NOMO-1 (cell line): ENCODE measurements around the gene GLDN.

Experiments used
- DNase-seq, 2 experiments: peaks; one replicate each; lab custom pipeline; 2025; ENCODE audit not compliant: unreplicated experiment in 2 of 2; lab: John Stamatoyannopoulos, UW

The GLDN gene

DNA sequence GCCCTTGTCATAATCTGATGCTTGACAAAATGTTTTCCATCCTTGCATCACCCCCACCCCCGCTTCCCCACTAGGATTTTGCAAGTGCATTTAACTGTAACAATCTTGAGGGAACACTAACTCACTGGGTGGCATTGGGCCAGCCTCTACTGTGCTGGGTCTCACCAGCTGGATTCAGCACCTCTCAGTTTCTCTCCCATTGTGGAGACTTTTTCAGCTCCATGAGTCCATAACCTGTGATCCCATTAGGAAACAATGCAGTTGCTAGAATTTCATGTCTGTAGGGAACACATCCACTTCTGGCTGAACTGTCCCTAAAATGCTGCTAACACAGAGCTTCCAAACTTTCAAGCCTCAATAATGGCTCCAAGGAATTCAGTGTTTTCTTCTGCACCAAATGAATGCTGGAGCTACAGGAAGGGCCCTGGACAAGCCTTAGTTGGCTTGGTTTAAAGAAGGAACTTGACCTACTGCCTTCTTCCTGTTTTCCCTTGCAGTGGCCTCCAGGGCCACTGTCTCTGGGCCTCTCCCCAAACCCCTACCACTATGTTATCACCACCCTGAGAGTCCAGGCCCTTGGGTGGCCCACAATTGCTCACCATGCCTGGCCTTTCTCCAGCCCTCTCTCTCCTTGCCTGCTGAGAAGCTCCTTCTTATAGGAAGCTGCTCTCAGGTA, 18.7 kb upstream of the GLDN start:
- DNase-seq, result peak; percentile 37 to 55

DNA sequence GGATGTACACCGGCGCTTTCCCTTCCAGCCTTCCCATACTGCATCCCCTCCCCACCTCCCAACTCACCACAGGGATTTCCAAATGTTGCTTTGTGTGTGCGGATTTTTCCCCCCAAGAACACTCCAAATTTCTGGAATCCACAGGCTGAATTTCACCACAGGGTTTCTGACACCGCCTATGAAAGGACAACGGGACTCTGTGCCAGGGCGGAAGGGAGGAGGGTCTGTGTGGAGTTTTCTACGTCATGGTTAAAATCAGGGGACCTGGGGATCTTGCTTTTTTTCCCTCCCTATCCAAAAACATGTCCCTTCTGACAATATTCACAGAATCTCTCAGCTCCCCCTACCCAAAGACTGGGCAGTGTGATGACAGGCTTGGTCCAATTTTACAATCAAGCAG, 17.7 kb upstream of the GLDN start:
- DNase-seq, result no peak

DNA sequence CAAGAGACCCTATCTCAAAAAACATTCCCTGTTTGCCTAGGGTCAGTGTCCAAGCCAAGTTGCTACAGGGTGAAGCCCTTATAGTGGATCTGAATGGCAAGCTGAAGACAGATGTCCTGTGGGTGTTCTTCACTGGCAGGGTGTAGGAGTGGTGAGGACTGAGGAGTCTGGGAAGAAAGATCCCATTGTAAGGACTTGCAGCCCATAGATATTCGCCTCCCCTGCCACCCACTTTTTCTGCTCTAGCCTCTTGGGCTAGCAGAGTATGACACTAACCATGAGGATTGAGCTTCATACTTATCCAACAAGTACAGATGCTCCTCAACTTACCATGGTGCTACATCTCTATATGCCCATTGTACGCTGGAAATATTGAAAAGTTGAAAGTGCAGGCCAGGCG, 16.3 kb upstream of the GLDN start:
- no peak for DNase-seq

DNA sequence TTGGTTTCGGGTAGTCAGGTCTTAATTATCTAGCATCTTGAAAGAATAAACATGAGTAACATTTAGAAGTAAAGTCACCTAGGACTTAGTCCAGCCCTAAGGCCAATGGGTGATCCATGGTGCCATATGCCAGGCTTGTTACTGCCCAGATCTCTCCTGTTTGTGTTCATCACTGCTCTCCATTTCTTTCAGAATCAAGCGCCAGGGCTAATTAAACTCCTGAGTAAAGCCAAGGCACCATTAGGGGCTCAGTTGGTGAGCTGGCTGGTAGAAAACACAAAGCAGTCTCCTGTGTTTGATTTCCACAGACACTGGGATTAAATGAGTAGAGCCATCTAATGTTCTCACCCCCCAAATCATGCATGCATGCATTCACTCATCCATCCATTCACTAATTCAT, 14.4 kb upstream of the GLDN start:
- no peak for DNase-seq

DNA sequence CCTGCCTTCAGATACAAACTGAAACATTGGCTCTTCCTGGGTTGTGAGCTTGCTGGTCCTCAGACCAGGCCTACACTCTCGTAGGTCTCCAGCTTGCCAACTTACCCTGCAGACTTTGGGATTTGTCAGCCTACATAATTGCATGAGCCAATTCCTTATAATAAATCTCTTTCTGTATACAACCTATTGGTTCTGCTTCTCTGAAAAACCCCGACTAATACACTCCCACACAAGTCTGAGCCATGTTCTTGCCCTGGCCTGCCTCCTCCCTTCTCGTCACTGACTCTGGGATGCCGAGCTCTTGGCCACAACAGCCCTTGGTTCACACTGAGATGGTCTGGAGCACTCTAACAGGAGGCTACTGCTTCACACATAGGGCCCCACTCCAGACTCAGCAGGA, 12.5 kb upstream of the GLDN start:
- no peak for DNase-seq

DNA sequence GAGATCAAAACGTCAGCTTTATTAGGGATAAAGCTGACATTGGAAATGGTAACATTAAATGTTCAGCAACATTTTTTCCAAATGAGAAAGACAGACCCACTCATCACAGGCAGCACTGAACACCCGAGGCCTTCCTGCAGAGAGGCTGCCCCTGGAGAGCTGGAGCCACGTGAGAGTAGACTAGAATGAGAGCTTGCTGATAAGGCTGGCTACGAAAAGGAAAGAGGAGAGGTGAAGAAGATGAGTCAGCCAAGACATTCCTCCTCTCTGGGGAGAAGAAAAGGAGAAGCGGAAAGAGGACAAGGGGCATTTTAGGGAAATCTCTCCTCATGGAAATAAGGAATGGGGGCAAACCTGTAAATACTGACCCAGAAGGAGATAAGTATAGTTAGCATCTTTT, 10.3 kb upstream of the GLDN start:
- no peak for DNase-seq

DNA sequence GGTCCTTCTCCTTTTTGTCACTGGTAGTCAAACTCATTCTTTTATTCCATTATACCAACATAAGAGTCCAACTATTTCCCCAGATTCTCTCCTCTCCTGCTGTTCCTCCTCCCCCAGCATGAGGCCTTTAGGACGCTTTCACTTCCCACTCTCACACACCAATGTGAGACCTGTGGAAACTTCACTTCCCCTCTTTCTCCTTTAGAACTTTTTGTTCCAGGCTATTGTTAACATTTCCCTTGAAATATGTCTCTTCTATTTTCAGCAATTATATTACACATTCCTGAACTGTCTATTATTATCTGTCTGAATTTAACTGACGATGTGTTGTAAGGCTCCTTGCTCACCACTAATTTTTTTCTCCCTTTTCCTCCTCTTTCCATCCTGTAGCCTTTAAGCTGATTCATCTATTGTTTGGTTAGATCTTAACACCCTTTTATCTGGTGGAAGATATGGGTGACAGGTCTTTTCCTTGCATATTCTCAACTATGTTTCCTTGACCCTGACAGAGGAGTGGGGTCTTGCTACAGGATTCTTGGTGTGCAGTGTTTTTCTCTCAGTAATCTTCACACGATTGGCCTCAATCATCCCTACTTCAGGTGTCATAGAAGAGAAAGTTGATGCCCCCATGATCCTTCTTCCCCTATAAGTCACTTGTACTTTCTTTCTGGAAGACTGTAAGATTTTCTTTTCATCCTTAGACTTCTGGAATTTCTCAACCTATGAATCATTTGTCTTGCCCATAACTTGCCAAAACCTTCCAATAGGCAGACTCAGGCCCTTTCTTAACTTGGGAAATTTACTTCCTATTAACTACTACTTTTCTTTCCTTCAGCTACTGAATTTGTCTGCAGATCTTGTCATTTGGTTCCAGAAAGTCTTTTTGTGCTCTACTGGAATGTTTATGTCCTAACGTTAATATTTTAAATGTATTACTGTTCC, 9.0 kb upstream of the GLDN start:
- DNase-seq, result peak; percentile 75 to 85

DNA sequence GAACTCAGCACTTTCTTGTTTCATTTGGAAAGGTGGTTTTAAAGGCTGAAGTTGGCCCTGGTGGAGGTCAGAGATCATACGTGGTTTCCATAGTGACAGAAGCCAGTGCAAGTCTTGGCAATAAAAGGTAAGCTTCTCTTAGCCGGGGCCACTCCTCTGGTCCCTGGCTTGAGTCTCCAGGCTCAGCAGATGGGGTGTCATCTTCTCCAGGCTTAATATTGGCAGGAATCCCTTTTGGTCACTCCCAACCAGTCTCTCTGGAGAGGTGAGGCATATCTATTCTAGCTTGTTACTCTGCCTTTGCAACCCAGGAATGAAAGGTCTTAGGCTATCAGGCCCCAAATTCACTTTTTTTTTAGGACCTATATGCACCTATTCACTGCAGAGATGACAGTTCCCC, 7.9 kb upstream of the GLDN start:
- DNase-seq, result no peak

DNA sequence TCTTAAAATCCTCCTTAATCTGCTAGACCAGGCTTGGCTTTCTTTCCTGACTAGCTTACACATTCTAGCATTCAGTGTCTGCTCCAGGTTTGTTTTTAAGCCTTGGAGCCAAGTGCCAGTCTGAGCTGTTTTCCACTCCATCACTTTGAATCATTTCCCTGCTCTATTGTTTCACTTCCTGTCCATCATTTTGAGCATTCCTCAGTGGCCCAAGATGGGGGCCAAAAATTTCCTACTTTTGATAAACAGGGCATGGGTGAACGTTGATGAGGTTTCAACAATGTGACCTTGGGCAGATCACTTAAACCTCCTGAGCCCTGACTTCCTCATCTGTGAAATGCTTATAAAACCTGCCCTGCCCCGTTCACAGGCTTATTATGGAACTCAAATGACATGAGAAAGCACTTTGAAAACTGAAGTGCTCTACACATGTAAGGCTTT, 7.4 kb upstream of the GLDN start:
- peak; percentile 65 to 66 for DNase-seq

DNA sequence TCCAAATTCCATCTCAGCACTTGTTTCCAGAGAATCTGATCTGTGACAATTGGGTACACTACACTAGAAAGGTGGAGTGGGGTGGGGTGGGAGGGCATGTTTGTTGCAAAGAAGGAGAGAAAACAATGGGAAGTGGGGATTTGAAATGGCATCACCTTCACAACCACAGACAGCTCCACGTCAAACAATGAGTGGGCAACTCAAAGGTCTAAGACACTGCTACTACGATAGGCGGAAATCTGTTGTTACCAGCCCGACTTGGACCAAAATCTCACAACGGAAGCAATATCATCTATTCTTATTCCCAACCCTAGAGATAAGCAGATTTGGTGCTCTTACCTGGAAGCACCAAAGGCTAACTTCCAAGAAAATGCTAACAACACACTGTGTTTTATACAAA, 6.4 kb upstream of the GLDN start:
- no peak for DNase-seq

DNA sequence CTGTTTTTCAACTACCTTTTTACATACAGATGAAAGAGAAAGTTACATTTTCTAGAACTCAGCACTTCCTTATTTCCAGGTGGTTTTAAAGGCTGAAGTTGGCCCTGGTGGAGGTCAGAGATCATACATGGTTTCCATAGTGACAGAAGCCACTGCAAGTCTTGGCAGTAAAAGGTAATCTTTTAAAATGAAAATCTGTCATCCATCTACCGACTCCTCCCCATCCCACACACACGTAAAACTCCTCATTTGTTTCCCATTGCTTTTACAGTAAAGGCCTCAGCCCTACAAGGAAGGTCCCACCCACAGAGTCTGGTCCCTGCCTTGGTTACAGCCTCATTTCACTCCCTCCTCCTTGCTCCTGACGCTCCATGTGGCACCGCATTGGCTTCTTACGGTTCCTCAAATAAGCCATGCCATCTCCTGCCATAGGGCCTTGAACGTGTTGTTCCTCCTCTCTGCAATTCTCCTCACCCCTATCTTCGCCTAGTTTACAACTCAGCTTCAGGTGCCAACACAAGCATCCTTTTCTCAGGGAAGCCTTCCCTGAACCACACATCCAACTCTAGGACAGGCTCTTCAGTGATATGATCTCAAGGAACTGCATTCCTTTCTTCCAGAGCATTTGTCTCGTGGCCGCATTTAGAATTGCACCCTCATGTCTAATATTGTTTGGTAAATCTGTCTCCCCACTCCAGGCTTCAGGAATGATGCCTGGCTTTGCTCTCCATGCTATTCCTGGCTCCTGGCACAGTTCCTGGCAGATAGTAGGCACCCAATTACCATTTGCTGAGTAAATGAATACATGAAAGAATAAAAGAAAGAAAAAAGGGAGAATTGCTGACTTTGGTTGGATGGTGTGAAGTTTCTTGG, 5.7 kb upstream of the GLDN start:
- DNase-seq, result peak; percentile 53 to 78

DNA sequence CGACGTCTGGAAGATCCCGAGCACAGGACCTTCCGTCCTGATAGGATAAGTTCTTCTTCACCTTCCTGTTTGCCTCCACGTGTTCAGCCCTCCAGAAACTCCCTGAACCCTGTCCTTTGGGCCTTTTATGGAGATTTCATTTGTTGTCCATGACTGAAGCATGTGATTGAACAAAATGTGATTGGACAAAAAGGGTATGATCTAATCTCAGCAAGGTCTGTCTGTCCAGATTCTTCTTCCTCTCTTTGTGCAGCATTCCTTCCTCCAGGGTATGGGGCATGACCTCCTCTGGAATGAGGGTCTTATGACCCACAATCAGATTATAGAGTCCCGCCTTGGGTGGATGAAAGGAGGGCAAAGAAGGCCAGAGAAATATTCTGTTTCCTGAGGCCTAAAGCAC, 3.0 kb upstream of the GLDN start, which contains the start of gene CYP19A1:
CYP19A1 (minus strand) TSS at position 101 of the 400 bp plus-strand sequence. CDS start 95,684 bp downstream, outside the sequence.
- no peak for DNase-seq

DNA sequence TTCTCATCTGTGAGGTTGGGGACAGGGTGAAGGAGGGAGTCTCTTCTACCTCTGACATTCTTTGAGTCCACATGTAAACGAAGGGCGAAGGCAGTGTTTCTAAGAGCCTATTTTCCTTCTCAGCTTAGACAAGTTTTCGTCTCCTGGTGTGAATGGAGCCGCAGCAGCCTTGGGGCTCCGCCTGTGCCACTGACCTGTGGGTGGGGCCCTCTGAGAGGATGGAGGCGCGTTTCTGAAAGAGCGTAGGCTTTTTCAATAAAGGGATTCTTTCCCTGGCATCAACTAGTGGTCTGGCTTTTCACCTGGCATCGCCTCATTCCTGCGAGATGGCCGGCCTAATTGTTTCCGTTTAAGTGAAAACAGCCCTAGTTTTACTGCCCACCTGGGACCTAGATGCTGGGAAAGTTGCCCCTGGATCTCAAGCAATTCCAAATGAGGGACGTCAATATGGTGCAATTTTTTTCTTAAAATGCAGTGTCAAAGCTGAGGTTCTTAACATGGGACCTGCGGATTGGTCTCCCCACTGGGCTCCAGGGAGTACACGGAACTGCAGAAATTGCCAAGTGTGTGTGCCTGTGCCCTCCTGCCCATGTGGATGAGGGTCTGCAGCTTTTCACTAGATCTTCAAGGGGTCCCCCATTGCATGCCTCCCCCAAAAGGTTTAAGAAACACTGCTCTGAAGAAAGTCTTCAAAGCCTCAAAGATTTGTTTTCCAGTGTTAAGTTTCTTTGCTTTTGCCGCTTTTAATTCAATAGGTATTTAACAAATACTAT, 958 bp downstream of the GLDN start:
- DNase-seq, result no peak

DNA sequence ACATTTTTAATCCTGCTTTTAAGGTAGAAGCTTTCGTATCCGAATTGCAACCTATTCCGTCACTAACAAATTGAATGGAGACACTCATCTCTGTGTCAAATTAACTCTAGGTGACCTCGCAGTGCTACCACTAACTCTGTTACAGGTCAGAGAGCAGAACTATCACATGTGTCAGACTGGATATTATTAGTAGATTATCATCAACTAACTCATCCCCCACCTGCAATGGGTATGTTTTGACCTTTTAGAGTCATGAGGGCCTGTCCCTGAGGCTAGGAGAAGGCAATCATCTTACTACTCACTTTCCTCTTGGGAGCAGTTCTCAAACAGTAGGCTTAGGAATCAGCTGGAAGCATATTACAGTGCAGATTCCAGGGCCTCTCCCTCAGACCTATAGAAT, 2.0 kb downstream of the GLDN start:
- DNase-seq, result no peak

DNA sequence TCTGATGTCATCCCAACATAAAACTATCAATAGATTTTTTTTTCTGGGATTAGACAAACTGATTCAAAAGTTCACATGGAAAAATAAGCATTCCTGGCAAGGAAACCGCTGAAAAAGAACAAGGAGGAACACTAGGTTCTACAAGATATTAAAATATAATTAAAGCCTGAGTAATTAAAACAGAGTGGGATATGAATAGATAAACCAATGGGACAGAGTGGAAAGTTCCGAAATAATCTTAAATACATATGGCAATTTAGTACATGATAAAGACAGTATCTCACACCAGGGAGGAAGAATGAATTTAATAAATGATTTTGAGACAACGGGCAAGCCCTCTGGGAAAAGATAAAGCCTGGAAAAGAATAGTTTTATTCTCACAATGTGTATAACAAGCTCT, 4.7 kb downstream of the GLDN start:
- no peak for DNase-seq

DNA sequence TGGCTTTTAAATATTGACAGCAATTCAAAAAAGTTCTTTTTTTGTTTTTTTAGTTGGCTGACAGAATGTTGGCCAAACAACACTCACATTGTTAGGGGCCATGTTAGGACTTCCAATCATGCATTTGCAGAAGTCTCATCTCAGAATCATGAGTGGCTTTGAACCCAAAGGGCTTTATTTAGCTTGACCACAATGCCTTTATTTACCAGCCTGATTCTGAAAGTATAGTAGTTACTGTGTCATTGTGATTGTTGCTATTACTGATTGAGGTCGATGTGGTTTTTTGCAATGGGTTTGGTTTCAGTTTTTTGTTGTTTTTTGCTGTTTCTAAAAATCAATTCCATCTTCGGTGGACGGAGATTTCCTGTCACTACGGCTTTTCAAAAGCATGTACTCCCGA, 7.2 kb downstream of the GLDN start:
- DNase-seq, result peak in 1 of 2 experiments; percentile 30

DNA sequence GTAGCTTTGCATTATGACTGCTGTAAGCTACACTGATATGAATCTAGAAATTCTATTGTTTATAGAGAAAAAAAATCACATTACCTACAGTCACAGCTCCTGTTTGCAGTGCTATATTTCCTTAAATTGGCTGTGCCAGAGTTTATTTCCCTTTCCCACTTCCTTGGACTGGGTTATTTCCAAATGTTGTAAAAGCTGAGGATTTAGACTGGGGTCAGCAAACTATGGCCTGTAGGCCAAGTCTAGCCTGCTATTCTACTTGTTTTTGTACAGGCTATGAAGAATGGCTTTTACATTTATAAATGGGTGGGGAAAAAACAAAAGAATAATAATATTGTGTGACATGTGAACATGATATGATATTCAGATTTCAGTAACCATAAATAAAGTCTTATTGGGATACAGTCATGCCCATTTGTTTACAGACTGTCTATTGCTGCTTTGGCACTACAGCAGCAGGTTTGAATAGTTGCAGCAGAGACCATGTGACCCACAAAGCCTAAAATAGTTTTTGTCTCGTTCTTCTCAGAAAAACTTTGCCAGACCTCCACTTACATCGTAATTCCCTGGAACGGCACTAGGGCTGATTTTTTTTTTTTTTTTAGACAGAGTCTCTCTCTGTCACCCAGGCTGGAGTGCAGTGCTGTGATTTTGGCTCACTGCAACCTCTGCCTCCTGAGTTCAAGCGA, 7.8 kb downstream of the GLDN start:
- no peak for DNase-seq

DNA sequence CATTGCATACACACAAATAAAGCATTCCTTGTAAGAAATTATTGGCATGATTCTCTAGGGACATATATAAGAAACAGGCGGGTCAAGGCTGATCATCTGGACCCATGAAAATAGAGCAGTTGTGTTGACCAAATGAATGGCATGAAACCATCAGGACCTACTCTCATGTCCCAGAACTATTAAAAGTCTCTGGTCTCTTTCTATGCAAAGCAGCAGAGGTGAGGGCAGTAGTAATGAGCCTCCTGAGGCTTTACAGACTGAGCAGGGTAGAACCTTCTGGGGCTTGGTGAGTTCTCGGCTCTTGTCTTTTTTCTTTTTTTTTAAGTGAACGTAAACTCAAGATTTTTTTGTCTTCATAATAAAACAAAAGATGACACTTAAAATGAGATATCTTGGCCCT, 9.3 kb downstream of the GLDN start:
- no peak for DNase-seq

DNA sequence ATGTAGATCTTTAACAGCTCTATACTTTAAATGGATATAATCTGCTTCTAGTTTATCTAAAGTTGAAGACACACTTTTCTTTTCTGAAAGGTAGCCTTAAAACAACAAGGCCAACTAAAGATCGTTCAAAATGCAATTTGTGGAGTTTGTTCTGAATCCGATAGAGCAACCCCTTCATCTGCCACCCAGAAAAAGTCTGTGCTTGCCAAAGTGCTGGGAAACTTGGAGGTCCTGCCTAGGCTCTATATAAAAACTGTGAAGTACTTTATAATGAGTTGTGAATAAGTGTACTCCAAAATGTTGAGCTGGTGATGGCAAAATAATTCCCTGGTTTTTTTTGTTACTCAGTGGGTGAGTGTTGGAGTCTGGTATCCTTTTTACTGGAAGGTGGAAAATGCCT, 12.5 kb downstream of the GLDN start:
- no peak for DNase-seq

DNA sequence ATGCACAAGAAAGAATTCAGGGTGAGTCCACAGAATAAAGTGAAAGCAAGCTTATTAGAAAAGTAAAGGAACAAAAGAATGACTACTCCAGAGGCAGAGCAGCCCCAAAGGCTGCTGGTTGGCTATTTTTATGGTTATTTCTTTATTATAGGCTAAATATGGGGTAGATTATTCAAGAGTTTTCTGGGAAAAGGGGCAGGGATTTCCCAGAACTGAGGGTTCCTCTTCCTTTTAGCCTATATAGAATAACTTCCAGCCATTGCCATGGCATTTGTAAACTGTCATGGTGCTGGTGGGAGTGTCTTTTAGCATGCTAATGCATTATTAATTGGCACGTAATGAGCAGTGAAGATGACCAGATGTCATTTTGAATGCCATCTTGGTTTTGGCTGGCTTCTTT, 13.6 kb downstream of the GLDN start:
- DNase-seq, result no peak
